Neural progenitor cell (in vitro differentiated cells): ENCODE measurements around the gene SPATA21. TPM values are rescaled to one million over a fixed set of nuclear protein-coding genes. Genes with fewer than 3 reads are reported as not detected.

Source experiments
- DNase-seq: peaks from one replicate; pipeline ENCODE4 v3.0.0-alpha.2; 2016; ENCODE audit warnings: low spot score
- H2AFZ ChIP-seq: fragments of 200-600 bp; sonication (generic); replicated peaks from 2 replicates; pipeline ENCODE4 v1.6.1; 2016; ENCODE audit warnings: antibody characterized with exemption
- H3F3A ChIP-seq: fragments of 200-600 bp; sonication (generic); 2 replicates; pipeline ENCODE4 v1.6.1; 2016; ENCODE audit warnings: antibody characterized with exemption, low read depth
- H3K27ac ChIP-seq: fragments of 200-600 bp; sonication (generic); 2 replicates; pipeline ENCODE4 v1.5.1; 2016; ENCODE audit warnings: mild to moderate bottlenecking
- H3K27me3 ChIP-seq: fragments of 200-600 bp; sonication (generic); 2 replicates; pipeline ENCODE4 v1.6.1; 2016; ENCODE audit warnings: mild to moderate bottlenecking, moderate library complexity
- H3K36me3 ChIP-seq: fragments of 200-600 bp; sonication (generic); 2 replicates; pipeline ENCODE4 v1.5.1; 2016
- H3K4me1 ChIP-seq: fragments of 200-600 bp; sonication (generic); 2 replicates; pipeline ENCODE4 v1.6.1; 2016; ENCODE audit warnings: mixed run types
- H3K4me2 ChIP-seq: fragments of 200-600 bp; sonication (generic); 2 replicates; pipeline ENCODE4 v1.6.1; 2016
- H3K4me3 ChIP-seq: fragments of 200-600 bp; sonication (generic); 2 replicates; pipeline ENCODE4 v1.5.1; 2016
- H3K79me2 ChIP-seq: fragments of 200-600 bp; sonication (generic); 2 replicates; pipeline ENCODE4 v1.6.1; 2016; ENCODE audit warnings: low read depth
- H3K9ac ChIP-seq: fragments of 200-600 bp; sonication (generic); 2 replicates; pipeline ENCODE4 v1.6.1; 2016
- H3K9me3 ChIP-seq: fragments of 200-600 bp; sonication (generic); 2 replicates; pipeline ENCODE4 v1.5.1; 2016; ENCODE audit warnings: low read depth
- H4K20me1 ChIP-seq: fragments of 200-600 bp; sonication (generic); 2 replicates; pipeline ENCODE4 v1.6.1; 2016; ENCODE audit warnings: low read depth
- H3K27ac Mint-ChIP-seq: 3 replicates; pipeline ENCODE4 v1.8.0; 2021; ENCODE audit warnings: mixed read lengths
- H3K27me3 Mint-ChIP-seq: 2 replicates; pipeline ENCODE4 v1.8.0; 2022; ENCODE audit warnings: low read depth, mild to moderate bottlenecking, inconsistent platforms, moderate library complexity, mixed read lengths; ENCODE audit not compliant: insufficient read depth
- H3K36me3 Mint-ChIP-seq: 3 replicates; pipeline ENCODE4 v1.8.0; 2021; ENCODE audit warnings: mixed read lengths
- H3K4me1 Mint-ChIP-seq: 3 replicates; pipeline ENCODE4 v1.8.0; 2021; ENCODE audit warnings: mixed read lengths
- H3K4me3 Mint-ChIP-seq: 3 replicates; pipeline ENCODE4 v1.8.0; 2021; ENCODE audit warnings: mild to moderate bottlenecking, moderate library complexity, mixed read lengths
- H3K9me3 Mint-ChIP-seq: 3 replicates; pipeline ENCODE4 v1.8.0; 2020; ENCODE audit warnings: mixed read lengths
- CTCF ChIP-seq: fragments of 200-600 bp; sonication (generic); IDR thresholded peaks from 2 replicates; pipeline ENCODE4 v1.5.1; 2017; ENCODE audit warnings: antibody characterized with exemption, mild to moderate bottlenecking
- EZH2 ChIP-seq: fragments of 200-600 bp; sonication (generic); IDR thresholded peaks from 2 replicates; pipeline ENCODE4 v1.6.1; 2017; ENCODE audit warnings: antibody characterized with exemption, mild to moderate bottlenecking, moderate library complexity
- EZH2phosphoT487 ChIP-seq: fragments of 200-600 bp; sonication (generic); IDR thresholded peaks from 2 replicates; pipeline ENCODE4 v1.6.1; 2017; ENCODE audit warnings: antibody characterized with exemption
- total RNA-seq: library from RNA; depleted of rRNA; stranded (reverse); fragments of >200 nt; gene quantifications from 2 replicates; pipeline ENCODE4 v1.2.3, GENCODE V29; 2015; ENCODE audit warnings: low replicate concordance

SPATA21 gene
- total RNA-seq, 1 donor from 2014 or later: not detected

- no peaks in the 10 kb centered on the region for H3K9me3 Mint-ChIP-seq
- H3K9me3 ChIP-seq: no peaks in the 10 kb centered on the region
- DNase-seq: no peak
- H3K36me3 ChIP-seq: no peaks in the 10 kb centered on the region
- H3F3A ChIP-seq: no peaks in the 10 kb centered on the region
- H3K27me3 ChIP-seq: no peaks in the 10 kb centered on the region
- no peaks in the 10 kb centered on the region for H4K20me1 ChIP-seq
- H3K27me3 Mint-ChIP-seq: no peaks in the 10 kb centered on the region
- H3K27ac ChIP-seq: no peak overlapping the region
- peaks cover 14% of the 10 kb centered on the region for H3K4me1 Mint-ChIP-seq
- no peak overlapping the region for H3K4me2 ChIP-seq
- no peaks in the 10 kb centered on the region for H3K4me1 ChIP-seq
- H3K4me3 ChIP-seq: no peak overlapping the region
- TF ChIP-seq EZH2phosphoT487 (no peak), EZH2 (no peak), CTCF (no peak)
- no peak overlapping the region for H3K27ac Mint-ChIP-seq
- H2AFZ ChIP-seq: no peak overlapping the region
- no peaks in the 10 kb centered on the region for H3K36me3 Mint-ChIP-seq
- no peak overlapping the region for H3K9ac ChIP-seq
- no peaks in the 10 kb centered on the region for H3K79me2 ChIP-seq
- H3K4me3 Mint-ChIP-seq: no peak overlapping the region
Measured at GRCh38 chr1:16425125-16426025, 11.8 kb downstream of the SPATA21 start.

GRCh38 chr1:16422041-16422440, 15.2 kb downstream of the SPATA21 start:
- Mint-ChIP-seq H3K4me3 (no peak overlapping the region), H3K4me1 (peaks cover 15% of the 10 kb centered on the region), H3K27me3 (peaks cover 7% of the 10 kb centered on the region), H3K36me3 (no peaks in the 10 kb centered on the region), H3K27ac (no peak overlapping the region), H3K9me3 (no peaks in the 10 kb centered on the region)
- Histone ChIP-seq H2AFZ (no peak overlapping the region), H3K9me3 (no peaks in the 10 kb centered on the region), H3K27me3 (no peaks in the 10 kb centered on the region), H3K4me1 (no peaks in the 10 kb centered on the region), H4K20me1 (no peaks in the 10 kb centered on the region), H3K4me3 (no peak overlapping the region), H3K36me3 (no peaks in the 10 kb centered on the region), H3F3A (no peaks in the 10 kb centered on the region), H3K9ac (no peak overlapping the region), H3K79me2 (no peaks in the 10 kb centered on the region), H3K27ac (no peak overlapping the region), H3K4me2 (no peak overlapping the region)
- no peak for TF ChIP-seq EZH2phosphoT487
- TF ChIP-seq EZH2: no peak
- DNase-seq: no peak

- Mint-ChIP-seq H3K4me3 (no peak overlapping the region), H3K9me3 (no peaks in the 10 kb centered on the region), H3K36me3 (no peaks in the 10 kb centered on the region), H3K27ac (no peak overlapping the region), H3K4me1 (peaks cover 15% of the 10 kb centered on the region), H3K27me3 (peaks cover 7% of the 10 kb centered on the region)
- Histone ChIP-seq H3K79me2 (no peaks in the 10 kb centered on the region), H3F3A (no peaks in the 10 kb centered on the region), H3K27ac (no peak overlapping the region), H3K4me3 (no peak overlapping the region), H2AFZ (no peak overlapping the region), H3K4me2 (no peak overlapping the region), H3K4me1 (no peaks in the 10 kb centered on the region), H3K27me3 (no peaks in the 10 kb centered on the region), H3K9ac (no peak overlapping the region), H3K36me3 (no peaks in the 10 kb centered on the region), H3K9me3 (no peaks in the 10 kb centered on the region), H4K20me1 (no peaks in the 10 kb centered on the region)
- no peak for TF ChIP-seq EZH2phosphoT487
- TF ChIP-seq CTCF: no peak
- TF ChIP-seq EZH2: no peak
- no peak for DNase-seq
Measured at GRCh38 chr1:16421201-16421600, 16.0 kb downstream of the SPATA21 start.
